Measurements from ENCODE around the gene CHIT1. TPM values are rescaled to one million over a fixed set of nuclear protein-coding genes. Genes with fewer than 3 reads are reported as not detected.

The CHIT1 gene
- total and polyA plus RNA-seq, 2 of the 8 experiments (the other 6 are each of a cell fraction or from before 2014, with no cell fraction given), result not detected

- H3K14ac ChIP-seq (ENCODE audit: insufficient read length), result no peak overlapping the region
- DNase-seq (ENCODE audit: low read depth in 1 of 2, low spot score in 2 of 2) (no peak), FAIRE-seq (no peak)
- H4K5ac ChIP-seq (ENCODE audit: insufficient read length, low read depth, low read length), result no peak overlapping the region
- no peaks in the 10 kb centered on the region for H4K20me1 ChIP-seq (replicated peaks in 1 of 2; ENCODE audit: control insufficient read depth in 1 of 2, insufficient read depth in 2 of 2, low read length in 2 of 2)
- no peak overlapping the region for H4K91ac ChIP-seq (replicated peaks; ENCODE audit: insufficient read length, low read length)
- no peak overlapping the region for H2BK120ac ChIP-seq (replicated peaks; ENCODE audit: low read depth, low read length)
- no peak overlapping the region for H3K23ac ChIP-seq (ENCODE audit: insufficient read length)
- H3K9me3 ChIP-seq (ENCODE audit: insufficient read depth in 2 of 2, low read depth in 1 of 2, low read length in 1 of 2), result no peaks in the 10 kb centered on the region
- POLR2A ChIA-PET (ENCODE audit: partially characterized antibody), result no interaction called here
- peaks cover 6 to 17% (median 11%) of the 10 kb centered on the region in 4 experiments for H3K4me1 ChIP-seq (replicated peaks in 1 of 4; ENCODE audit: control insufficient read depth in 3 of 4, insufficient read depth in 4 of 4, low read length in 3 of 4)
- H3K27ac ChIP-seq (ENCODE audit: low read depth, low read length), result no peak overlapping the region
- H3K18ac ChIP-seq (ENCODE audit: extremely low read depth, low read length), result no peak overlapping the region
- H2BK12ac ChIP-seq (ENCODE audit: low read depth, low read length), result no peak overlapping the region
- H2BK15ac ChIP-seq (ENCODE audit: low read length), result no peak overlapping the region
- H3K56ac ChIP-seq (replicated peaks; ENCODE audit: insufficient read length, low read depth, low read length), result no peak overlapping the region
- H3K36me3 ChIP-seq (ENCODE audit: control insufficient read depth in 2 of 4, insufficient read depth in 4 of 4, low read length in 3 of 4), result no peaks in the 10 kb centered on the region
- no peaks in the 10 kb centered on the region for H3K27me3 ChIP-seq (replicated peaks in 1 of 4; ENCODE audit: control insufficient read depth in 3 of 4, extremely low read depth in 1 of 4, insufficient read depth in 3 of 4, low read length in 3 of 4)
- no peaks in the 10 kb centered on the region for H3K23me2 ChIP-seq (ENCODE audit: low read depth, low read length)
- H3K4ac ChIP-seq (replicated peaks; ENCODE audit: insufficient read length, low read depth, low read length), result no peak overlapping the region
- H3K79me2 ChIP-seq (ENCODE audit: control insufficient read depth in 1 of 2, insufficient read depth in 2 of 2, low read length in 2 of 2), result no peaks in the 10 kb centered on the region
- no peak for TF ChIP-seq JUN (IDR thresholded peaks at IDR 0.05; ENCODE audit: low read depth, low read length)
- no peak for TF ChIP-seq TEAD4 (IDR thresholded peaks at IDR 0.05; ENCODE audit: low read depth, low read length)
- no peak for TF ChIP-seq E2F6 (IDR thresholded peaks at IDR 0.05)
- no peak overlapping the region for H4K8ac ChIP-seq (ENCODE audit: extremely low read depth, insufficient read depth, low read length)
- WGBS, 2 experiments (ENCODE audit: extremely low coverage in 1 of 2, insufficient coverage in 1 of 2, insufficient read length in 1 of 2, insufficient replicate concordance in 2 of 2, low coverage in 1 of 2, low lambda C conversion rate in 2 of 2, missing lambda C conversion rate in 1 of 2), result 89% methylated on average over 2 of the region's 2 CpGs; no CpG with 5 or more reads in 1 of the 2 experiments
- H3K79me1 ChIP-seq (ENCODE audit: low read depth, low read length), result no peaks in the 10 kb centered on the region
- H2AK5ac ChIP-seq (ENCODE audit: low read depth, low read length), result no peak overlapping the region
- H2BK5ac ChIP-seq (ENCODE audit: low read depth, low read length), result no peak overlapping the region
- H3K4me3 ChIP-seq (ENCODE audit: extremely low read depth in 1 of 4, insufficient read depth in 2 of 4, low read depth in 3 of 4, low read length in 4 of 4), result no peak overlapping the region
- CTCF ChIA-PET (ENCODE audit: partially characterized antibody), result interaction anchor here (0.7 to 6.1 kb wide), 7 partner anchors 9 to 145 kb away, joined by 3 to 64 read pairs (median 4); partner anchors contain the start of gene MYBPH
- H3K9ac ChIP-seq (replicated peaks in 1 of 4; ENCODE audit: extremely low read depth in 1 of 4, low read depth in 3 of 4, low read length in 3 of 4), result no peak overlapping the region
- H2AFZ ChIP-seq (ENCODE audit: low read length), result no peak overlapping the region
- no peak overlapping the region for H2BK20ac ChIP-seq (ENCODE audit: low read length)
- H3K4me2 ChIP-seq (ENCODE audit: insufficient read depth in 1 of 2, low read depth in 2 of 2, low read length in 2 of 2), result no peak overlapping the region
Measured at GRCh38 chr1:203183828-203184227, 45.6 kb downstream of the CHIT1 start.

Measured in H1 (cell line).